Measurements from ENCODE around the gene FXYD3. TPM values are rescaled to one million over a fixed set of nuclear protein-coding genes. Genes with fewer than 3 reads are reported as not detected.

FXYD3 gene
- polyA plus RNA-seq, 1 donor (not counting 4 experiments of a cell fraction or from before 2014, with no cell fraction given): 851 TPM

DNA sequence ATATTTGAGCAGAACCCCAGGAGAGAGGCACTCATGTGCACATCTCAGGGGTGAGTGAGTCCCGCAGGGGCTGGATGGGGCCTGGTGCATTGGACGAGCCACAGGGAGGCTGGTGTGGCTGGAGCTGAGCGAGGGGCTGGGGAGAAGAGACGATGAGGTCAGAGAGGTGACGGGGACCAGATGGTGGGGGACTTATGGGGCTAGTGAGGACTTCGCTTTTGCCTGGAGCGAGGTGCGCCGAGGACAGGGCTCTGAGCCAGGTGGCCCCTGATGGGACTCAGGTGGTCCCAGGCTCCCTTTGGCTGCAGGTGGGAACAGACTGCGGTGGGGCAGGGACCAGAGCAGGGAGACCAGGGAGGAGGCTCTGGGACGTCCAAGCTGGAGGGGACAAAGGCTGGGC is 6.9 kb upstream of the FXYD3 start:
- peak overlapping the region; percentile 43 for H3K27ac ChIP-seq (ENCODE audit: control insufficient read depth, insufficient read depth, low read length)

DNA sequence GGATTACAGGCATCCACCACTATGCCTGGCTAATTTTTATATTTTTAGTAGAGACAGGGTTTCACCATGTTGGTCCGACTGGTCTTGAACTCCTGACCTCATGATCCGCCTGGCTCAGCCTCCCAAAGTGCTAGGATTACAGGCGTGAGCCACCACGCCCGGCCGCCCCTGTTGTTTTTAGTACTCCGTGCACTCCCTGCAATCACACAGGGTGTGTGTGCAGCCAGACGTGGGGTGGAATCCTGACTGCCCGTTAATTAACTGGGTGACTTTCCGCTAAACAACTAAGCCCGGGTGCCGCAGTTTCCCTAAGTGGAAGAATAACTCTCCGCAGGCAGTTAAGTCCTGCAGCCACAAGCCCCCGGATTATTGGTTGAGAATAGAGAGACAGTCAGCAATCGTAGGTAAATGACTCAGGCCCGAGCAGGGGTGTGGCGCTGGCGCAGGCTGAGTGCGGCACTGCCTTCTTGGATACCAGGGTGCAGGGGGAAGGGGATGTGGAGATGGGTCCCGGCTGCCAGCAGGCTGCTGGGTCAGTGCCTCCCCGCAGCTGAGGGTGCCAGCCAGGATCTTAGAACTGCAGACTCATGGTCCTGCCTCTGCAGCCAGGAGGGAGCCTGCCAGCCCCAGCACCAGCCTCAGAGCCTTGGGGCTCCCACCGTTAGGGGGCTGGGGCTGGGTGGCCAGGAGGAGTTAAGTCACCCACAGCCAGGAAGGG is 6.1 kb upstream of the FXYD3 start:
- peak overlapping the region; percentile 69 for H3K4me2 ChIP-seq (ENCODE audit: control insufficient read depth, extremely low read depth, insufficient read depth, low read depth, low read length)
- H3K4me1 ChIP-seq (ENCODE audit: control insufficient read depth, extremely low read depth, insufficient read depth, low read length): peaks cover 40% of the 10 kb centered on the region
- no peaks in the 10 kb centered on the region for H3K9me3 ChIP-seq (ENCODE audit: control insufficient read depth, low read depth, low read length)
- peak overlapping the region; percentile 63 for H3K27ac ChIP-seq (ENCODE audit: control insufficient read depth, insufficient read depth, low read length)
- no peaks in the 10 kb centered on the region for H3K27me3 ChIP-seq (ENCODE audit: control insufficient read depth, extremely low read depth, insufficient read depth, low read length)
- FAIRE-seq: peak; percentile 86
- H4K20me1 ChIP-seq (ENCODE audit: control insufficient read depth, extremely low read depth, insufficient read depth, low read length): no peaks in the 10 kb centered on the region
- H3K36me3 ChIP-seq (ENCODE audit: control insufficient read depth in 2 of 2, extremely low read depth in 1 of 2, insufficient read depth in 2 of 2, low read length in 2 of 2): no peaks in the 10 kb centered on the region
- no peak for DNase-seq (ENCODE audit: low read depth, low spot score)
- dilution Hi-C loops (cut with MboI; ENCODE audit: extremely low pct_ligation_motif_present, low sequenced_read_pairs): no loop called here
- H3K4me3 ChIP-seq (ENCODE audit: control insufficient read depth in 2 of 3, extremely low read depth in 1 of 3, insufficient read depth in 2 of 3, low read depth in 1 of 3, low read length in 3 of 3): peak overlapping the region in 2 of 3 experiments; percentile 18 to 19
- peak overlapping the region; percentile 74 for H2AFZ ChIP-seq (ENCODE audit: control insufficient read depth, low read length)
- TF ChIP-seq EZH2 (IDR thresholded peaks at IDR 0.05; ENCODE audit: low read length): no peak
- TF ChIP-seq, protein P1, sequence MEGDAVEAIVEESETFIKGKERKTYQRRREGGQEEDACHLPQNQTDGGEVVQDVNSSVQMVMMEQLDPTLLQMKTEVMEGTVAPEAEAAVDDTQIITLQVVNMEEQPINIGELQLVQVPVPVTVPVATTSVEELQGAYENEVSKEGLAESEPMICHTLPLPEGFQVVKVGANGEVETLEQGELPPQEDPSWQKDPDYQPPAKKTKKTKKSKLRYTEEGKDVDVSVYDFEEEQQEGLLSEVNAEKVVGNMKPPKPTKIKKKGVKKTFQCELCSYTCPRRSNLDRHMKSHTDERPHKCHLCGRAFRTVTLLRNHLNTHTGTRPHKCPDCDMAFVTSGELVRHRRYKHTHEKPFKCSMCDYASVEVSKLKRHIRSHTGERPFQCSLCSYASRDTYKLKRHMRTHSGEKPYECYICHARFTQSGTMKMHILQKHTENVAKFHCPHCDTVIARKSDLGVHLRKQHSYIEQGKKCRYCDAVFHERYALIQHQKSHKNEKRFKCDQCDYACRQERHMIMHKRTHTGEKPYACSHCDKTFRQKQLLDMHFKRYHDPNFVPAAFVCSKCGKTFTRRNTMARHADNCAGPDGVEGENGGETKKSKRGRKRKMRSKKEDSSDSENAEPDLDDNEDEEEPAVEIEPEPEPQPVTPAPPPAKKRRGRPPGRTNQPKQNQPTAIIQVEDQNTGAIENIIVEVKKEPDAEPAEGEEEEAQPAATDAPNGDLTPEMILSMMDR (optimal IDR thresholded peaks at IDR 0.05 in 1 of 3, IDR thresholded peaks at IDR 0.05 in 1 of 3, conservative IDR thresholded peaks at IDR 0.05 in 1 of 3; ENCODE audit: extremely low read depth in 1 of 3, insufficient read depth in 2 of 3, low read length in 3 of 3): peak in 2 of 3 experiments; percentile 3 to 15
- no peaks in the 10 kb centered on the region for H3K79me2 ChIP-seq (ENCODE audit: control insufficient read depth, insufficient read depth, low read length)
- peak overlapping the region; percentile 47 for H3K9ac ChIP-seq (ENCODE audit: control insufficient read depth, extremely low read depth, insufficient read depth, low read length)
- no peaks in the 10 kb centered on the region for H3K9me1 ChIP-seq (ENCODE audit: control insufficient read depth, extremely low read depth, insufficient read depth, low read length)

More for the DNA sequence above, 6.9 kb upstream of the FXYD3 start:
- FAIRE-seq: no peak
- Histone ChIP-seq H3K9me3 (ENCODE audit: control insufficient read depth, low read depth, low read length) (no peaks in the 10 kb centered on the region), H3K27me3 (ENCODE audit: control insufficient read depth, extremely low read depth, insufficient read depth, low read length) (no peaks in the 10 kb centered on the region), H3K4me1 (ENCODE audit: control insufficient read depth, extremely low read depth, insufficient read depth, low read length) (peaks cover 36% of the 10 kb centered on the region), H3K9me1 (ENCODE audit: control insufficient read depth, extremely low read depth, insufficient read depth, low read length) (no peaks in the 10 kb centered on the region), H3K9ac (ENCODE audit: control insufficient read depth, extremely low read depth, insufficient read depth, low read length) (no peak overlapping the region), H3K79me2 (ENCODE audit: control insufficient read depth, insufficient read depth, low read length) (no peaks in the 10 kb centered on the region), H3K4me2 (ENCODE audit: control insufficient read depth, extremely low read depth, insufficient read depth, low read depth, low read length) (peak overlapping the region; percentile 10), H3K4me3 (ENCODE audit: control insufficient read depth in 2 of 3, extremely low read depth in 1 of 3, insufficient read depth in 2 of 3, low read depth in 1 of 3, low read length in 3 of 3) (no peak overlapping the region), H2AFZ (ENCODE audit: control insufficient read depth, low read length) (no peak overlapping the region), H3K36me3 (ENCODE audit: control insufficient read depth in 2 of 2, extremely low read depth in 1 of 2, insufficient read depth in 2 of 2, low read length in 2 of 2) (no peaks in the 10 kb centered on the region), H4K20me1 (ENCODE audit: control insufficient read depth, extremely low read depth, insufficient read depth, low read length) (no peaks in the 10 kb centered on the region)
- dilution Hi-C loops (cut with MboI; ENCODE audit: extremely low pct_ligation_motif_present, low sequenced_read_pairs): no loop called here
- TF ChIP-seq, protein P1 (optimal IDR thresholded peaks at IDR 0.05 in 1 of 3, IDR thresholded peaks at IDR 0.05 in 1 of 3, conservative IDR thresholded peaks at IDR 0.05 in 1 of 3; ENCODE audit: extremely low read depth in 1 of 3, insufficient read depth in 2 of 3, low read length in 3 of 3): no peak
- no peak for TF ChIP-seq EZH2 (IDR thresholded peaks at IDR 0.05; ENCODE audit: low read length)
- DNase-seq (ENCODE audit: low read depth, low spot score): no peak

Measured in keratinocyte (primary cell).